Gastrocnemius medialis (tissue), 4 donors: ENCODE measurements around the gene IBTK. TPM values are rescaled to one million over a fixed set of nuclear protein-coding genes. Genes with fewer than 3 reads are reported as not detected.

ENCODE experiments used
- ATAC-seq, 2 donors: fragments of 150-250 bp; one replicate each; pipeline ENCODE4 v1.9.1; 2016
- DNase-seq, 2 donors: peaks; one replicate each; pipeline ENCODE4 v3.0.0-alpha.2; 2019
- H3K27ac ChIP-seq, 4 donors: fragments of 200-600 bp; sonication (generic); 1 replicate in 1 of 4; 2 replicates in 3 of 4; pipeline ENCODE4 v1.5.1; 2016 to 2018; ENCODE audit warnings: mild to moderate bottlenecking in 2 of 4, moderate library complexity in 1 of 4
- H3K27me3 ChIP-seq, 3 donors: fragments of 200-600 bp; sonication (generic) in 2 of 3; 1 replicate in 1 of 3; 2 replicates in 2 of 3; pipeline versions ENCODE4 v1.5.1 to v1.6.0; 2016 to 2019; ENCODE audit warnings: mild to moderate bottlenecking in 1 of 3, moderate library complexity in 1 of 3
- H3K36me3 ChIP-seq, 2 donors: fragments of 200-600 bp; sonication (generic) in 1 of 2; one replicate each; pipeline ENCODE4 v1.5.1; 2017 to 2018
- H3K4me1 ChIP-seq, 2 donors: fragments of 200-600 bp; sonication (generic) in 1 of 2; one replicate each; pipeline ENCODE4 v1.5.1; 2016 to 2017; ENCODE audit warnings: mild to moderate bottlenecking in 2 of 2
- H3K4me3 ChIP-seq, 4 donors: fragments of 200-600 bp; sonication (generic) in 3 of 4; 1 replicate in 1 of 4; 2 replicates in 3 of 4; pipeline ENCODE4 v1.5.1; 2016 to 2019; ENCODE audit warnings: mild to moderate bottlenecking in 2 of 4
- H3K9me3 ChIP-seq, 3 donors: fragments of 200-600 bp; sonication (generic) in 2 of 3; 1 replicate in 1 of 3; 2 replicates in 2 of 3; pipeline ENCODE4 v1.5.1; 2016 to 2019
- CTCF ChIP-seq, 5 experiments: fragments of 450-650 bp in 3 of 5; fragments of 200-600 bp in 2 of 5; sonication (generic) in 2 of 5; IDR thresholded peaks in 4 of 5; conservative IDR thresholded peaks in 1 of 5; 1 replicate in 4 of 5; 2 replicates in 1 of 5; pipeline ENCODE4 v1.5.1; 2016 to 2019; ENCODE audit warnings: antibody characterized with exemption in 5 of 5, mild to moderate bottlenecking in 3 of 5, moderate library complexity in 3 of 5
- POLR2A ChIP-seq, 2 donors: fragments of 450-650 bp; IDR thresholded peaks; one replicate each; pipeline ENCODE4 v1.6.1; 2017; ENCODE audit warnings: antibody characterized with exemption in 2 of 2, mild to moderate bottlenecking in 2 of 2, moderate library complexity in 2 of 2
- in situ Hi-C, 4 donors: fragments of 200-750 bp; cut with MboI; loops; one replicate each; pipeline versions ENCODE4 v1.15.0 to v1.8.0; 2017; ENCODE audit warnings: low sequenced_read_pairs in 4 of 4
- intact Hi-C: fragments of 100-400 bp; cut with DNase I; formaldehyde crosslinking; loops from one replicate; pipeline ENCODE4 v1.15.1; 2023; ENCODE audit warnings: low total_unique reads
- total RNA-seq, 4 donors: library from RNA; depleted of rRNA; stranded (reverse); fragments of >200 nt; gene quantifications; one replicate each; pipeline versions ENCODE4 v1.1.0 to v1.2.3, GENCODE V29; 2016

Gene IBTK
- total RNA-seq, 4 donors from 2014 or later = 26.2 to 31.7 (median 29.5) TPM

- Histone ChIP-seq H3K27me3 (no peaks in the 10 kb centered on the region), H3K36me3 (no peaks in the 10 kb centered on the region), H3K9me3 (no peaks in the 10 kb centered on the region), H3K27ac (no peak overlapping the region), H3K4me1 (no peaks in the 10 kb centered on the region), H3K4me3 (no peak overlapping the region)
- ATAC-seq = no peak
- intact Hi-C loops (no loop called here), in situ Hi-C loops (no loop called here)
- no peak for TF ChIP-seq POLR2A (IDR thresholded peaks at IDR 0.05)
- TF ChIP-seq CTCF (IDR thresholded peaks at IDR 0.05 in 4 of 5, conservative IDR thresholded peaks at IDR 0.05 in 1 of 5) = no peak
- no peak for DNase-seq
Measured at GRCh38 chr6:82123632-82124031, 123.9 kb downstream of the IBTK start.

Other genes with a start within 250 kb of the IBTK start
- 1 to 10 TPM; 2.5 to 6.4 (median 3.8) TPM for gene TPBG, start 116.1 kb upstream of the IBTK start, total RNA-seq